GM19468 (cell line): ENCODE results near the gene FBLN2.
"Not testable (repeated sequence)": the region's sequence is repeated elsewhere in the genome, so short reads cannot be mapped to it uniquely, and the experiment has no call there.

Source experiments
- ATAC-seq: cut with Tn5 transposase; IDR thresholded peaks from one replicate; pipeline ENCODE4 v1.9.1; 2021; ENCODE audit warnings: mild to moderate bottlenecking, moderate library complexity, moderate number of reproducible peaks; ENCODE audit not compliant: unreplicated experiment; ENCODE audit errors: extremely low read depth

The FBLN2 gene

GRCh38 chr3:13548696-13549622, at the start of gene FBLN2:
Gene FBLN2 (plus strand): TSS chr3:13549125. CDS start chr3:13570356, 21,231 bp downstream.
- no peak for ATAC-seq

GRCh38 chr3:13499246-13499645, 49.7 kb upstream of the FBLN2 start:
- not testable (repeated sequence) for ATAC-seq

DNA sequence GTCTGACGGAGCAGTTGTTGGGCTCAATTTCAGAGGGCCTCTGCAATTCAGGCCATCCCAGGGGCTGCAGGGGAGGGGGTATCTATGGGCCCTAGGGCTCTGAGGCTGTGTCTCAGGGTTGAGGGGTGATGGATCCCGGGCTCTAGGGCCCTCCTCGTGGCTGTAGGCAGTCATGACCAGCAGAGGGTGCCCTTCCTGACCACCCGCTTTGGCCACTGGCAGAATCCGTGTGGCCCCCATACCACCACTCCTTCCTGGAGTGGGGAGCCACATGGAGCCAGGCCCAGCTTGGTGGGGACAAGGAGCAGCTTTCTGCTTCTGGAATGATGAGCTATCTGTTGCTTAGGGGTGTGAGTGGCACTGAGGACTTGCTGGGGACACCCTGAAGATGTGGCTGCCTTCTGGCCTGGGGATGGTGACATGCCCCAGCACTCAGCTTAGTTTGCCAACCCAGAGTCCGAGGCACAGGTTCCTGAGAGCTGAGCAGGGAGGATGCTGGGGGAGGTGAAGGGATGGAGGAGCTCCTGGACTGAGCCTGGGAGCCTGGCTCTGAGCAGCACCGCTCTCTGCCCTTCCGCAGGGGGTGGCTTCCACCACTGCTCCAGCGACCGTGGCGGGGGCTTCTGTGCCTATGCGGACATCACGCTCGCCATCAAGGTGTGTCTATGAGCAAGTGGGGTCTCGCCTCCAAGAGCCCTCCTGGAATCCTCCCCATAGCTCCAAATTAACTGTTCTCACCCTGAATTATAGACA, 48.6 kb upstream of the FBLN2 start:
- ATAC-seq: no peak

GRCh38 chr3:13501056-13501455, 47.9 kb upstream of the FBLN2 start:
- no peak for ATAC-seq

GRCh38 chr3:13501521-13501920, 47.4 kb upstream of the FBLN2 start:
- ATAC-seq: no peak

DNA sequence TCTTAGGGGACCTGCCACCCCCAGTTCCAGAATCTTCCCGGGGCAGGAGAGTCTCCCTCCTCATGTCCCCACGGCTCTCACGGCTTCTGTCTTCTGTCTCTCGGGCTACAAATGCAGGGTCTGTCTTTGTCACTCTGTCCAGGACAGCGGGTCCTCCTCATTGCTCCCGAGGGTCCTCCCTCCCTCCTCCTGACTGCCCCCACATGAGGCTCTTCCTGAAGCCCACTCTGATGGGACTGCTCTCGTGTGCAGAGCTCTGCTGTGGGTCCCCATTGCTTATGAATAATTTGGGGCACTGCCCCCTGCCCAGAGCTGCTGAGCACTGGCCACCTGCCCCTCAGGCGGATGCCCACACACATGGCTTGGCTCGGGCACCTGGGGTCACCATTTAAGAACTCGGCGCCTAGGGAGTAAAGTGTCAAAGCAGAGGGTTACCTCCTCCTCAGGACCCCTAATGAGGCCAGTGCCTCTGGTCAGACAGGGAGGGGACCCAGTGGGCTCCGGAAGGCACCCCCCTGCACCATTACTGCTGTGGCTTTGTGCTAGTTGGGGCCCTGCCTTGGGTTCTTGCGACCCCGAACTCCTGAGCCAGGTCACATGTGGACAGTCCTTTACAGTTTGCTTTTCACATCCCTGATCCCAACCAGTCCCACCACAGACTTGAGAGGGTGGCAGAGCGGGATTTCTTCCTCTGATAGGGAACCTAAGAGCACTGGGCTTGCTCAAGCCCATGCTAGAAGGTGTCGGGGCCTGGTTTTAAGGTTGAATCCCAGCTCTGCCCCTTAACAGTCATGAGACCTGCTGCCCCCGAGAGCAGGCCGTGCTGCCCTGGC, 46.8 kb upstream of the FBLN2 start:
- no peak for ATAC-seq

GRCh38 chr3:13502791-13503060, 46.2 kb upstream of the FBLN2 start:
- no peak for ATAC-seq

DNA sequence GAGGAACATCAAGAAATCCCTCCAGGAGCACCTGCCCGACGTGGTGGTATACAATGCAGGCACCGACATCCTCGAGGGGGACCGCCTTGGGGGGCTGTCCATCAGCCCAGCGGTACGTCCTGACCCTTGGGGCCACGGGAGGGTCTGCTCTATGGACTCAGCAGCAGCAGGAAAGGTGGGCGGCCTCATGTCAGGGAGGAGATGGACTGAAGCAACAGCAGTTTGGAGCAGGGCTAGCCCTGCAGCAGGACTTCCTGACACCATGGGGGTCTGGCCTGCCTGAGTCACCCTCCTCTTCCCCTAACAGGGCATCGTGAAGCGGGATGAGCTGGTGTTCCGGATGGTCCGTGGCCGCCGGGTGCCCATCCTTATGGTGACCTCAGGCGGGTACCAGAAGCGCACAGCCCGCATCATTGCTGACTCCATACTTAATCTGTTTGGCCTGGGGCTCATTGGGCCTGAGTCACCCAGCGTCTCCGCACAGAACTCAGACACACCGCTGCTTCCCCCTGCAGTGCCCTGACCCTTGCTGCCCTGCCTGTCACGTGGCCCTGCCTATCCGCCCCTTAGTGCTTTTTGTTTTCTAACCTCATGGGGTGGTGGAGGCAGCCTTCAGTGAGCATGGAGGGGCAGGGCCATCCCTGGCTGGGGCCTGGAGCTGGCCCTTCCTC, 44.6 kb upstream of the FBLN2 start:
- no peak for ATAC-seq

GRCh38 chr3:13505147-13506130, 43.5 kb upstream of the FBLN2 start:
- no peak for ATAC-seq

GRCh38 chr3:13506239-13506638, 42.7 kb upstream of the FBLN2 start:
- no peak for ATAC-seq

DNA sequence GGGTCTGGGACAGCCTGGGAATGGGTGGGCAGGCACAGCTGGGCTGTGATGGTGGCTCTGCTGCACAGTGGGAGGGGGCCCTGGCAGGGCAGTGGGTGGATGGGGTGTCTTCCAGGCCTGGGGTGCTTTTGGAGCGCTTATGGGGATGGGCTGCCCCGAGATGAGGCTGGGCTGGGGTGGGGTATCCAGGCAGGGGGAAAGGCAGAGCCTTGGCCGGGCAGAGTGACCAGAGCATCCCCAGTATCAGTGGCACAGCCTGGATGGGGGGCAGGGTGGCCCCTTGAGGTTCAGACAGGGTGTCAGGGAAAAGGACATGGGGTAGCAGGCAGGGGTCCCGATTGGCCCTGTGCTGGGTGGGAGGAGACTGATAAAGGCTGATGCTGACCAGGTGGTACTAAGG, 42.2 kb upstream of the FBLN2 start:
- ATAC-seq: no peak

GRCh38 chr3:13507247-13507569, 41.7 kb upstream of the FBLN2 start:
- ATAC-seq: no peak

GRCh38 chr3:13507570-13508339, 41.2 kb upstream of the FBLN2 start:
- no peak for ATAC-seq

- ATAC-seq: no peak
Observed at GRCh38 chr3:13508496-13508895, 40.4 kb upstream of the FBLN2 start.

DNA sequence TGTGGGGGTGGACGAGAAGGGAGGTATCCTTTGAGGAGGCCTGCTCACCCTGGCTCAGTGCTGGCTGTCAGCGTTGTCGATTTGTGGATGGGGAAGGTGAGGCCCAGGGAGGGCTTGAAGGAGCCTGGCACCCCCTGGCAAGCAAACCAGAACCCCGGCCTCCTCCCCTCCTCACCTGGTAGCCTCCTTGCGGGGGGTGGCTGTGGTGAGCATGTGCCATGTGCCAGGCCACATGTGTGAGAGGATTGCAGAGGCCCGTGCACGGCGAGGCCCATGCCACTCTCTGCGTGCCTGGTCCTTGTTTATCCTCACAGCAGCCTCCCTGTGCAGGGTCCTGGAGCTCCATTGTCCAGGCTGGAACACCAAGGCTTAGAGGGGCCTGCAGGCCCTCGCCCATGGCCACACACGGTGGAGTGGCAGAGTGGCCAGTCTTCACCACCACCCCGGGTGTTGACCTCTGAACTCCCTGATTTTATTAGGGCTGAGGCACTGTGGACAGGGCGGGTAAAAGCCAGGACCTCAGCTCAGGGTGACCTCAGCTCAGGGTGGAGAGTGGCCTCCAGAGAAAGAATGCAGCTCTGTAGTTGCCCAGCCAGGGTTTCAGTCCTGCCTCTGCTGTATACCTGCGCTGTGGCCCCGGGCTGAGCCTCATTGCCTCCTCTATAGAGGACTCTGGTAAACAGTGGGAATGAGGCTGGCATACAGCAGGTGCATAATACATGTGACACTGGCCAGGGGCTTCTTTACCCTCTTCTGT, 39.7 kb upstream of the FBLN2 start:
- ATAC-seq: no peak

DNA sequence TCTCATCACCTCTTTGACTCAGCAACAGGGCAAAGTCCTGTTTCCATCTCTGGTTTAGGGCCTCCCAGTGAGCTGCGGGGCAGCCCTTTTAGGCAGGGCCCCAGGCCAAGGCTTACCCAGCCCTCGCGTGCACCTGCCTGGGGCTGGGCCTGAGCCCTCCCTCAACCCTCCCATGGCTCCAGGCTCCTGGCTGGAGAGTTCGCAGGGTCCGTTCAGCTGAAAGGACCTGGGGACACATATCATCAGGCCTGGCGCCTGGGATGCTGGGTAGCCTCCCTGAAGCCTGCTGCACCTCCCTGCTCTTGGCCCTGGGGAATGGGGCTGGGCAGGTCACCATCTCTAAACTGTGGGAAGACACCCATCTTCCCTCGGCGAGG, 39.1 kb upstream of the FBLN2 start:
- ATAC-seq: no peak

- ATAC-seq: no peak
Observed at GRCh38 chr3:13512451-13512850, 36.5 kb upstream of the FBLN2 start.
